Glutamatergic neuron (in vitro differentiated cells): ENCODE measurements around the gene SNRPA. TPM values are rescaled to one million over a fixed set of nuclear protein-coding genes. Genes with fewer than 3 reads are reported as not detected.

Experiments
- DNase-seq: peaks from one replicate; pipeline ENCODE4 v3.0.0; 2022
- H3K27ac Mint-ChIP-seq: one replicate; pipeline ENCODE4 v1.8.0; 2020; ENCODE audit warnings: mild to moderate bottlenecking, mixed read lengths, inconsistent platforms; ENCODE audit not compliant: unreplicated experiment
- H3K27me3 Mint-ChIP-seq: one replicate; pipeline ENCODE4 v1.8.0; 2020; ENCODE audit warnings: mild to moderate bottlenecking, moderate library complexity, mixed read lengths, inconsistent platforms; ENCODE audit not compliant: unreplicated experiment
- H3K36me3 Mint-ChIP-seq: one replicate; pipeline ENCODE4 v1.8.0; 2020; ENCODE audit warnings: mild to moderate bottlenecking, mixed read lengths, inconsistent platforms; ENCODE audit not compliant: unreplicated experiment
- H3K4me1 Mint-ChIP-seq: one replicate; pipeline ENCODE4 v1.8.0; 2020; ENCODE audit warnings: mild to moderate bottlenecking, low read depth, mixed read lengths, inconsistent platforms; ENCODE audit not compliant: unreplicated experiment
- H3K4me3 Mint-ChIP-seq: one replicate; pipeline ENCODE4 v1.8.0; 2020; ENCODE audit warnings: mild to moderate bottlenecking, mixed read lengths, inconsistent platforms; ENCODE audit not compliant: unreplicated experiment
- H3K9me3 Mint-ChIP-seq: one replicate; pipeline ENCODE4 v1.8.0; 2020; ENCODE audit warnings: mild to moderate bottlenecking, moderate library complexity, mixed read lengths, inconsistent platforms; ENCODE audit not compliant: unreplicated experiment
- total RNA-seq: library from RNA; stranded (reverse); fragmentation: NEBNext Ultra II Directional; extraction: Animal tissue kit (Norgen Biotek cat#: 25700); gene quantifications from one replicate; pipeline ENCODE4 v1.2.1, GENCODE V29; 2021; ENCODE audit not compliant: unreplicated experiment
- TF ChIP-seq, protein P1 (sequence below): fragments of 200-600 bp; sonication (generic); IDR thresholded peaks from one replicate; pipeline ENCODE4 v1.5.0; 2021; ENCODE audit not compliant: partially characterized antibody, unreplicated experiment

SNRPA gene
- total RNA-seq, 1 donor from 2014 or later = 70.3 TPM

DNA sequence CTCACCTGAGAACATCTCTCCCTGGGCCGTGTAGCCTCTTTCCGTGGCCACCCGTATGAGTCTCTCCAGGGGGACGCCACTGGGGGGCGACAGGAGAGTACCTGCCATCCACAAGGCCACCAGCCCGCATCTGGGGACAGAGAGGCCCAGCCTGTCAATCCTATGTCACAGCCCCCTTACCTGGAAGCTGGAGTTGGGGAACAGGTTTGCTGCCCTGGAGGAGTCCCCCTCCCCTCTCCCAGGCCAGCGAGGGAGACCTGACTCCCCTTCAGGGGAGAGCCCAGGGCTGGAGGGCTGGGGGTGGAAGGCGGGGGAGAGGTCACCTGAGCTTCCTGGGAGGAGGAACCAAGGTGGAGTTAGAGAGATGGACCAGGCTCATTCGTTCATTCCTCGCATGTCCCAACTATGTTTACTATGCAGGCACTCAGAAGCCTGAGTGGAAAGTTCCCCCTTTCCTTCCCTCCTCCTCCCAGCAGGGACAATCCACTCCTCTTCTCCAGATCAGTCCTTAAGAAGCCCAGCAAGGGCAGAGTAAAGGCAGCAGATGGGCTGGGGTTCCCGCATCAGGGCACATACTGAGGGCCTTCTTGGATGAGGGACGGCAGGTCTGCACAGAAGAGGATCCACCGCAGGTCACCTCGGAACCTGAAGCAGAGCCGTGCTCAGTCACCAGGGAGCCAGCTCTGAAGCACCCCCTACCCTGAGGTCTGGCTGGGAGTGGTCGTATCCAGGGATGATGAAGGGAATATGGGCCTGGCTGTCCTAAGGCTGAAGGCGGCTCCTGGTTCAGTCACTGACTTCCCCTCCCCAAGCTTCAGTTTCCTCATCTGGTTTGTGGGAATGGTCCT is 6.2 kb upstream of the SNRPA start:
- Mint-ChIP-seq H3K27me3 (peaks cover 16% of the 10 kb centered on the region), H3K36me3 (no peaks in the 10 kb centered on the region), H3K4me1 (peaks cover 19% of the 10 kb centered on the region), H3K27ac (peak overlapping the region; percentile 5), H3K4me3 (no peak overlapping the region), H3K9me3 (peaks cover 6% of the 10 kb centered on the region)
- TF ChIP-seq, protein P1, sequence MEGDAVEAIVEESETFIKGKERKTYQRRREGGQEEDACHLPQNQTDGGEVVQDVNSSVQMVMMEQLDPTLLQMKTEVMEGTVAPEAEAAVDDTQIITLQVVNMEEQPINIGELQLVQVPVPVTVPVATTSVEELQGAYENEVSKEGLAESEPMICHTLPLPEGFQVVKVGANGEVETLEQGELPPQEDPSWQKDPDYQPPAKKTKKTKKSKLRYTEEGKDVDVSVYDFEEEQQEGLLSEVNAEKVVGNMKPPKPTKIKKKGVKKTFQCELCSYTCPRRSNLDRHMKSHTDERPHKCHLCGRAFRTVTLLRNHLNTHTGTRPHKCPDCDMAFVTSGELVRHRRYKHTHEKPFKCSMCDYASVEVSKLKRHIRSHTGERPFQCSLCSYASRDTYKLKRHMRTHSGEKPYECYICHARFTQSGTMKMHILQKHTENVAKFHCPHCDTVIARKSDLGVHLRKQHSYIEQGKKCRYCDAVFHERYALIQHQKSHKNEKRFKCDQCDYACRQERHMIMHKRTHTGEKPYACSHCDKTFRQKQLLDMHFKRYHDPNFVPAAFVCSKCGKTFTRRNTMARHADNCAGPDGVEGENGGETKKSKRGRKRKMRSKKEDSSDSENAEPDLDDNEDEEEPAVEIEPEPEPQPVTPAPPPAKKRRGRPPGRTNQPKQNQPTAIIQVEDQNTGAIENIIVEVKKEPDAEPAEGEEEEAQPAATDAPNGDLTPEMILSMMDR = no peak
- no peak for DNase-seq

DNA sequence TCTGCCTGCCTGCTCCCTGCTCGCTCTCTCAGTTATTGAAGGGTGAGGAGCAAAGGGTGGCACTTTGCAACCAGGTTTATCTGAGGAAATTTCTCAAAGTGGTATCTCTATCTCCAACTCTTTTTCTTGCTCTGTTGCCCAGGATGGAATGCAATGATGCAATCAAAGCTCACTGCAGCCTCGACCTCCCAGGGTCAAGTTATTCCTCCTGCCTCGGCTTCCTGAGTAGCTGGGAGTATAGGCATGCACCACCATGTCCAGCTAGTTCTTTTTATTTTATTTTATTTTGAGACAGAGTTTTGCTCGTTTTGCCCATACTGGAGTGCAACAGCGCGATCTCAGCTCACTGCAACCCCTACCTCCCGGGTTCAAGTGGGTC is 5.6 kb upstream of the SNRPA start:
- peaks cover 18% of the 10 kb centered on the region for H3K27me3 Mint-ChIP-seq

DNA sequence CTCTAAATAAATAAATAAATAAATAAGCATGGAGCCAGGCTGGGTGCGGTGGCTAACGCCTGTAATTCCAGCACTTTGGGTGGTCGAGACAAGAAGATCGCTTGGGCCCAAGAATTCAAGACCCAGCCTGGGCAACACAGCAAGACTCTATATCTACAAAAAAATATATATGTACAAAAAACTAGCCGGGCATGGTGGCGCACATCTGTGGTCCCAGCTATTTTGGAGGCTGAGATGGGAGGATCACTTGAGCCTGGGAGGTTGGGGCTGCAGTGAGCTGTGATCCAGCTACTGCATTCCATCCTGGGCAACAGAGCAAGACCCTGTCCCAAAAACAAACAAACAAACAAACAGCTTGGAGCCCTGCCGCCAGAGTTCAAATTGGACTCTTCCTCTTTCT is 3.5 kb upstream of the SNRPA start:
- no peak overlapping the region for H3K4me3 Mint-ChIP-seq
- no peaks in the 10 kb centered on the region for H3K36me3 Mint-ChIP-seq
- no peak for DNase-seq
- peaks cover 14% of the 10 kb centered on the region for H3K27me3 Mint-ChIP-seq
- peaks cover 9% of the 10 kb centered on the region for H3K4me1 Mint-ChIP-seq
- peaks cover 7% of the 10 kb centered on the region for H3K9me3 Mint-ChIP-seq
- no peak overlapping the region for H3K27ac Mint-ChIP-seq
- TF ChIP-seq, protein P1 = no peak

More for the DNA sequence above, 5.6 kb upstream of the SNRPA start:
- Mint-ChIP-seq H3K9me3 (peaks cover 3% of the 10 kb centered on the region), H3K36me3 (no peaks in the 10 kb centered on the region), H3K4me3 (no peak overlapping the region), H3K27ac (no peak overlapping the region), H3K4me1 (peaks cover 21% of the 10 kb centered on the region)
- TF ChIP-seq, protein P1 = no peak
- DNase-seq = no peak

DNA sequence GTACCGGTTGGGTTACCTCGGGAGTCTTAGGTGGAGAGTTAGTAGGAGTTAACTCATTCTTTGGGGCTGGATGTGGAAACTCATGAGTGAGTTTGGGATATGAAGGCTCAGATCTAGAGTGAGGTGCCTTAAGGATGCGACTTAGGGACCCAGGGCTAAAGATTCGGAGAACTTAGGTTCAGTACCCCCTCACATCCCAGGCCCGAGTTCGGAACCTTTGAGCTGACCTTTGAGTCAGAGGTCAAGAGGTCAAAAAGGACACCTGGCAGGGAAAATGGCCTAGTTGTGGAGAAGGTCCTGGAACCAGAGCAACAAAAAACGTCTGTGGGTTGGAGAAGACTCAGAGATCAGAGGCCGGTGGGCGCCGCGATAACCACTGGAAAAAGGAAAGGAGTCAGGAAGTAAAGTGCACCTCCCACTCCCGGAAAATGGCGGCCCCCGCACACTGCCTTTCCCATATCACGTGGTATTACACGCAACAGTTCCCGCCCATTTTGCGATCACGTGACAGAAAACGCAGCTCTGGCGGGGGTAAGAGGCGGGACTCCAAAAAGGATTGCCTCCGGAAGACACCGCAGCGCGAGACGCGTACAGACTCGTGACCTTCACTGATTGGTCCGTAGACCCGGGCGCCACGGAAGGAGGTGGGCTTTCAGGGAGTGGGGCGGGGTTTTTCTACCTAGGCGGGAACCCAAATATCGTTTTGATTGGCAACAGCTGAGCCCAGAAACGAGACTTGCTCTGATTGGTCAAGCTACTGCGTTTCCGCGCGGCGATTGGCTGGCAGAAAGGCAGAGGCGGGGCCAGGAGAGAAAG is 737 bp upstream of the SNRPA start, which contains the start of gene ACTMAP:
Gene ACTMAP, minus strand, starts transcription at position 420 of the 816 bp plus-strand sequence. CDS start 674 bp downstream, outside the sequence.
- Mint-ChIP-seq H3K27ac (peak within 1 kb of the TSS; percentile 98), H3K9me3 (peaks cover 8% of the 10 kb centered on the region), H3K4me1 (peaks cover 17% of the 10 kb centered on the region), H3K27me3 (peaks cover 11% of the 10 kb centered on the region), H3K36me3 (no peaks in the 10 kb centered on the region), H3K4me3 (peak within 1 kb of the TSS; percentile 100)
- DNase-seq = peak; percentile 99
- TF ChIP-seq, protein P1 = no peak
